Transverse colon (tissue), 3 donors: ENCODE measurements around the gene SLC7A8.

ENCODE experiments used
- CTCF ChIP-seq, 5 experiments: fragments of 200-600 bp in 3 of 5; fragments of 450-650 bp in 2 of 5; sonication (generic) in 3 of 5; IDR thresholded peaks; 1 replicate in 2 of 5; 2 replicates in 3 of 5; pipeline ENCODE4 v1.5.1; 2016 to 2017; ENCODE audit warnings: antibody characterized with exemption in 5 of 5, inconsistent platforms in 3 of 5, mild to moderate bottlenecking in 2 of 5, moderate library complexity in 1 of 5
- POLR2A ChIP-seq: fragments of 450-650 bp; IDR thresholded peaks from one replicate; pipeline ENCODE4 v1.6.1; 2016; ENCODE audit warnings: antibody characterized with exemption, mild to moderate bottlenecking, moderate library complexity

- TF ChIP-seq POLR2A (no peak), CTCF (IDR thresholded peaks at IDR 0.05) (no peak)
These were observed 33.9 kb upstream of the SLC7A8 start for GRCh38 chr14:23217032-23218020.
